Neuronal stem cell (in vitro differentiated cells): ENCODE measurements around the gene SELPLG.

ENCODE experiments used
- DNase-seq: peaks from one replicate; pipeline ENCODE4 v3.0.0-alpha.2; 2013; ENCODE audit warnings: low spot score
- H2AFZ ChIP-seq: one replicate; pipeline ENCODE4 v1.6.1; 2013; ENCODE audit warnings: mild to moderate bottlenecking, low read length, inconsistent platforms
- H2AK5ac ChIP-seq: 2 replicates; pipeline ENCODE4 v1.6.1; 2013; ENCODE audit warnings: low read depth, mild to moderate bottlenecking, inconsistent platforms, low read length, moderate library complexity, mixed read lengths
- H2BK120ac ChIP-seq: 2 replicates; pipeline ENCODE4 v1.6.1; 2013; ENCODE audit warnings: low read depth, mild to moderate bottlenecking, inconsistent platforms, low read length, moderate library complexity, mixed read lengths
- H2BK12ac ChIP-seq: one replicate; pipeline ENCODE4 v1.6.1; 2013; ENCODE audit warnings: low read length, inconsistent platforms
- H2BK15ac ChIP-seq: 2 replicates; pipeline ENCODE4 v1.6.1; 2013; ENCODE audit warnings: mild to moderate bottlenecking, low read length, inconsistent platforms, mixed read lengths
- H2BK5ac ChIP-seq: one replicate; pipeline ENCODE4 v1.6.1; 2013; ENCODE audit warnings: inconsistent platforms, mild to moderate bottlenecking, low read length, moderate library complexity
- H3K14ac ChIP-seq: one replicate; pipeline ENCODE4 v1.6.1; 2013; ENCODE audit warnings: low read length, inconsistent platforms
- H3K18ac ChIP-seq: 2 replicates; pipeline ENCODE4 v1.6.1; 2013; ENCODE audit warnings: low read length, inconsistent platforms
- H3K23ac ChIP-seq: 2 replicates; pipeline ENCODE4 v1.6.1; 2013; ENCODE audit warnings: low read depth, mild to moderate bottlenecking, mixed read lengths, low read length, inconsistent platforms; ENCODE audit not compliant: poor library complexity
- H3K27ac ChIP-seq: replicated peaks from 3 replicates; pipeline ENCODE4 v1.5.1; 2013; ENCODE audit warnings: low read length, inconsistent platforms
- H3K27me3 ChIP-seq, 3 experiments: 2 replicates each; pipeline ENCODE4 v1.6.1; 2013; ENCODE audit warnings: low read length in 3 of 3, mild to moderate bottlenecking in 2 of 3, inconsistent platforms in 1 of 3, low read depth in 1 of 3, mixed read lengths in 1 of 3, moderate library complexity in 1 of 3; ENCODE audit not compliant: control insufficient read depth in 3 of 3, insufficient read depth in 3 of 3
- H3K36me3 ChIP-seq, 2 donors: replicated peaks in 1 of 2; 2 replicates each; pipeline ENCODE4 v1.6.1; 2013; ENCODE audit warnings: low read length in 2 of 2; ENCODE audit not compliant: control insufficient read depth in 2 of 2, insufficient read depth in 2 of 2
- H3K4ac ChIP-seq: 2 replicates; pipeline ENCODE4 v1.6.1; 2013; ENCODE audit warnings: inconsistent platforms, mild to moderate bottlenecking, low read length, moderate library complexity
- H3K4me1 ChIP-seq, 2 donors: 1 replicate in 1 of 2; 2 replicates in 1 of 2; pipeline ENCODE4 v1.6.1; 2013; ENCODE audit warnings: low read length in 2 of 2, low read depth in 1 of 2; ENCODE audit not compliant: control insufficient read depth in 2 of 2, insufficient read depth in 1 of 2
- H3K4me2 ChIP-seq: one replicate; pipeline ENCODE4 v1.6.1; 2013; ENCODE audit warnings: mild to moderate bottlenecking, low read length, inconsistent platforms; ENCODE audit not compliant: insufficient read depth, poor library complexity, severe bottlenecking
- H3K4me3 ChIP-seq, 2 donors: 2 replicates each; pipeline ENCODE4 v1.5.1; 2013; ENCODE audit warnings: low read length in 2 of 2, mild to moderate bottlenecking in 2 of 2, inconsistent platforms in 1 of 2, moderate library complexity in 1 of 2
- H3K79me1 ChIP-seq: one replicate; pipeline ENCODE4 v1.6.1; 2013; ENCODE audit warnings: low read depth, mild to moderate bottlenecking, inconsistent platforms, low read length, moderate library complexity
- H3K9ac ChIP-seq: one replicate; pipeline ENCODE4 v1.6.1; 2013; ENCODE audit warnings: mild to moderate bottlenecking, low read depth, low read length, inconsistent platforms; ENCODE audit not compliant: poor library complexity
- H3K9me3 ChIP-seq, 2 donors: replicated peaks in 1 of 2; 2 replicates each; pipeline versions ENCODE3 to v1.6.1; 2013; ENCODE audit warnings: low read length in 2 of 2, mild to moderate bottlenecking in 2 of 2, inconsistent platforms in 1 of 2, low read depth in 1 of 2, mixed read lengths in 1 of 2, moderate library complexity in 1 of 2; ENCODE audit not compliant: control insufficient read depth in 2 of 2, insufficient read depth in 1 of 2
- H4K8ac ChIP-seq: one replicate; pipeline ENCODE4 v1.6.1; 2013; ENCODE audit warnings: low read depth, mild to moderate bottlenecking, inconsistent platforms, low read length, moderate library complexity
- H4K91ac ChIP-seq: one replicate; pipeline ENCODE4 v1.6.1; 2013; ENCODE audit warnings: low read length, low read depth, mild to moderate bottlenecking, inconsistent platforms; ENCODE audit not compliant: poor library complexity
- WGBS, 2 donors: extraction: QIAGEN DNeasy Blood & Tissue Kit; methylation state at CpG; one replicate each; pipeline ENCODE4 v1.1.7; 2013; ENCODE audit warnings: missing lambda C conversion rate in 2 of 2, mixed read lengths in 1 of 2; ENCODE audit not compliant: insufficient read length in 2 of 2, insufficient replicate concordance in 1 of 2; ENCODE audit errors: extremely low coverage in 2 of 2; 5-methylcytosine and 5-hydroxymethylcytosine counted together

SELPLG gene

DNA sequence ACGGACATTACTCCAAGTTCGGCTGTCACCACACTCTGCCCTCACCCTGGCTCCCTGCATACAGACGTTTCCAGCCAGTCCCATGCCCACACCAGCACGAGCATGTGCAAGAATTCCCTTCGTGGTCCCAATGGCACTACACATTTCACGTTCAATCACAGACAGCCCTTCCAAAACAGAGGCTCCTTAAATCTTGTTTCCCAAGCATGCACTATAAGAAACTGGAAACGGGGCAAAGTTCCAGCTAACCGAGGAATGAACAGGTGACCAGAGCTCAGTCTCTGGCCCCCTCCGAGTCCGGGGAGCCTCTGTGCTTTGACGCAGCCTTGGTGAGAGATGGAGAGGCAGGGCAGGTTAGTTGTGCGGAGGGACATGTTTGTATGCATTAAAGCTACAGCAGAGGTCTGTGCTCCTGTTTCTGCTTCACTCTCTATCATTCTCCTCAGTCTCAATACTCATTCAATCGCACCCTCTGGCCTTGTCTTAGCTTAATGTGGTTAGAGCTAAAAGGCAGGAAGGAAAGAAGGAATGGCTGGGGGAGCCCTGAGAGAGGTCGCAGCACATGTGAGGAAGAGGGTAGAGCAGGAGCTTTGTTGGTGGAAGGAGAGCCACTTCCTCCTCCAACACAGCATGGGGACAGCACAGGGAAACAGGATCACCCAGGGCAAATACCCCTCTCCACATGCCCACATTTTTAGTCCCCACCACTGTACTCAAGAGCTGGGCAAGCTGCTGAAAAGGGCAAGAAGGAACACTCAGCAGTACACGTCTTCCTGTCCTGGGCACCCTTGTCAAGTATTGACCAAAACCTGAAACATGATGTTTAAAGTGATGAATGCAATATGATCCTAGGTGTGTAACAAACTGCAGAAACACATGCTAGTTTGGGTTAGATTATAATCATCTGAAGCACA lies 12.2 kb upstream of the SELPLG start:
- H2AFZ ChIP-seq: no peak overlapping the region
- H3K4me1 ChIP-seq: no peaks in the 10 kb centered on the region
- no CpG with 5 or more reads among the region's 15 CpGs for WGBS, 2 donors
- H2BK120ac ChIP-seq: no peak overlapping the region
- H3K4ac ChIP-seq: no peak overlapping the region
- H3K4me2 ChIP-seq: no peak overlapping the region
- no peak overlapping the region for H3K27ac ChIP-seq
- no peak overlapping the region for H3K4me3 ChIP-seq
- no peak overlapping the region for H2BK12ac ChIP-seq
- no peaks in the 10 kb centered on the region for H3K27me3 ChIP-seq
- no peaks in the 10 kb centered on the region for H3K9me3 ChIP-seq
- H3K18ac ChIP-seq: no peak overlapping the region
- H3K79me1 ChIP-seq: peaks cover 3% of the 10 kb centered on the region
- H3K23ac ChIP-seq: no peak overlapping the region
- no peak overlapping the region for H3K14ac ChIP-seq
- peaks cover 29 to 97% of the 10 kb centered on the region in 2 donors for H3K36me3 ChIP-seq
- H2AK5ac ChIP-seq: no peak overlapping the region
- no peak overlapping the region for H2BK5ac ChIP-seq
- no peak overlapping the region for H4K91ac ChIP-seq
- no peak for DNase-seq
- no peak overlapping the region for H4K8ac ChIP-seq
- H2BK15ac ChIP-seq: no peak overlapping the region
- no peak overlapping the region for H3K9ac ChIP-seq

DNA sequence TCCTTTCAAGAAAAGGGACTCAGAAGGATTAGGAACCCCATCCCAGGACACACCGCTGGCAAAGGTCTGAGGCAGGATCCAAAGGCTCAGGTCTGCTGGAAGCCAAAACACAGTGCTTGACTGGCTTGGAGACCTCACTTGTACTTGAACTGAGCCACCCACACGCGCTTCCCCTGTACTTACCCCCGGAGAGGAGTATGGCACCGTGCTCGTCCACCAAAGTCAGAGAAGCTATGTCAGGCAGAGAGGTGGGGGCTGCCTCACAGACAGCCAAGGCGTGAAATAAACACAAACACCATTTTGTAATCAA lies 11.1 kb upstream of the SELPLG start:
- Histone ChIP-seq H2AK5ac (no peak overlapping the region), H3K79me1 (peaks cover 3% of the 10 kb centered on the region), H3K9me3 (no peaks in the 10 kb centered on the region), H3K4me3 (no peak overlapping the region), H3K4me1 (peaks cover 0 to 6% of the 10 kb centered on the region in 2 donors), H2BK12ac (no peak overlapping the region), H3K27me3 (no peaks in the 10 kb centered on the region), H3K27ac (no peak overlapping the region), H4K8ac (no peak overlapping the region), H4K91ac (no peak overlapping the region), H2BK120ac (no peak overlapping the region), H3K4me2 (no peak overlapping the region), H3K4ac (no peak overlapping the region), H3K23ac (no peak overlapping the region), H2BK15ac (no peak overlapping the region), H2AFZ (no peak overlapping the region), H2BK5ac (no peak overlapping the region), H3K14ac (no peak overlapping the region), H3K36me3 (peaks cover 27 to 88% of the 10 kb centered on the region in 2 donors), H3K9ac (no peak overlapping the region), H3K18ac (no peak overlapping the region)
- DNase-seq: no peak
- no CpG with 5 or more reads among the region's 7 CpGs for WGBS, 2 donors

GRCh38 chr12:108643941-108644810 lies 10.5 kb upstream of the SELPLG start:
- Histone ChIP-seq H3K27me3 (no peaks in the 10 kb centered on the region), H3K18ac (no peak overlapping the region), H2AFZ (no peak overlapping the region), H3K27ac (no peak overlapping the region), H3K9me3 (no peaks in the 10 kb centered on the region), H2BK15ac (no peak overlapping the region), H3K14ac (no peak overlapping the region), H3K4me1 (peaks cover 3 to 9% of the 10 kb centered on the region in 2 donors), H4K91ac (no peak overlapping the region), H2BK12ac (no peak overlapping the region), H3K4me3 (no peak overlapping the region), H2BK5ac (no peak overlapping the region), H3K4me2 (no peak overlapping the region), H2BK120ac (no peak overlapping the region), H3K23ac (no peak overlapping the region), H2AK5ac (no peak overlapping the region), H3K9ac (no peak overlapping the region), H4K8ac (no peak overlapping the region), H3K36me3 (peaks cover 27 to 83% of the 10 kb centered on the region in 2 donors), H3K4ac (no peak overlapping the region), H3K79me1 (peaks cover 3% of the 10 kb centered on the region)
- DNase-seq: no peak
- WGBS, 2 donors: no CpG with 5 or more reads among the region's 18 CpGs
